ENCODE data around the gene PPP1CC. TPM values are rescaled to one million over a fixed set of nuclear protein-coding genes. Genes with fewer than 3 reads are reported as not detected.

Gene PPP1CC
- 241 and 244 TPM in 2 replicates for total RNA-seq

DNA sequence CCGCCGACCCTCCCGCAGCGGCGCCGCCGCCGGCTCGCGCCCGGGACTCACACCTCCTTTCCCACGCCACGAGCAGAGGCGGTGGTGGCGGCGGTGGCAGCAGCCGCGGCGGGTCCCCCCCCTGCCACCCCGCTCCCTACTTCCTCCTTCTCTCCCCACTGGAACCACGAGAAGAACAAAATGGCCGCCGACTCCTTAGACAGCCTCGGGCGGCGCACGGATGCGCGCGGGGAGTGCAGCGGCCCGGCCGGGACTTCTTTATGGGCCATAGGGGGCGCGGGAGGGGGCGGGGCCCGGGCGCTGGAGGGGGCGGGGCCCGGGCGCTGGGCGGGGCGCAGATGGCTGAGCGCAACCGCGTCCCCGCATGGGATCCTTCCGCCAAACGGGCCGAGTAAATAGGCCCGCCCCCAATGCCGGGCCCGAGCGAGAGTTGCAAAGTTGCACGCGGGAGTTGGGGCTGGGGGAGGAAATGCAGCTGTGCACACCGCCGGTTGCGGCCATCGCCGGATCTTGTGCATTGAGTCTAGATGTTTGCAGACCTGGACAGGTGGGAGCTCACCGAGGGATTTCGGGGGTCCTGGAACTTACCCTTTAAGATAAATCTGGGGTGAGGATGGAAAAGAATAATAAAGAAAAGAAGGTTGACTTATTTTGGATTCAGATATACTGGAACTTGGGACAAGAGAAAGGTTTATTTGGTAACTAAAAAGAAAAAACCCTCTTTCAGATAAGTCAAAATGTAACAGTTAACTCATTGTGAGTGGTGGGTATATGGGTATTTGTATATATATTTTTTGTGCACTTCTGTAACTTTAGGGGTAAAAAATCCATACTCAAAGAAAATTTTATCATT, at the start of gene PPP1CC:
TSS of gene PPP1CC (minus strand) at position 174 of the 853 bp plus-strand sequence. CDS start 184 bp downstream, outside the sequence.
- no peaks in the 10 kb centered on the region for H3K9me3 Mint-ChIP-seq
- H3K27ac Mint-ChIP-seq, result peak within 1 kb of the TSS; percentile 99
- H3K27me3 Mint-ChIP-seq (ENCODE audit: low read depth), result no peaks in the 10 kb centered on the region
- DNase-seq (ENCODE audit: low spot score), result peak; percentile 89
- intact Hi-C loops (cut with micrococcal nuclease), result loop anchor here (1.0 kb wide), 1 partner anchor 33 kb away; no protein-coding TSS in a partner anchor
- peaks cover 38% of the 10 kb centered on the region for H3K4me1 Mint-ChIP-seq (ENCODE audit: low read depth)
- peak within 1 kb of the TSS; percentile 100 for H3K4me3 Mint-ChIP-seq (ENCODE audit: low read depth)
- peaks cover 35% of the 10 kb centered on the region for H3K36me3 Mint-ChIP-seq (ENCODE audit: low read depth)

DNA sequence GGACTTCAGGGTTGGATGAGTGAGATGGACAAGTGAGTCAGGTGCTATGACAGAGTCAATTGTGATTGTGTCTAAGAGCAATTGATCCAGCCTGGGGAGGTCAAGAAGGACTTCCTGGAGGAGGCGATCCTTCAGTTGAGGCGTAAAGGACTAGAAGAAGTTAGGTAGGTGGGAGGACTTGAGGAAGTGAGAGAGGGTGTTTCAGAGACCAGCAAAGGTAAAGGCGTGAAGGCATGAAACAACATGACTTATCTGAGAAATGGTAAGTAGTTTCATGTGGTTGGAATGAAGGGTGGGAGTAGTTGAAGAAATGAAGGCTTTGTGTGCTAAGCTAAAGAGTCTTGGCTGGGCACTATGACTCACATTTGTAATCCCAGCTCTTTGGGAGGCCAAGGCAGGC, 48.9 kb upstream of the PPP1CC start:
- DNase-seq (ENCODE audit: low spot score), result no peak
- no peaks in the 10 kb centered on the region for H3K9me3 Mint-ChIP-seq
- peaks cover 11% of the 10 kb centered on the region for H3K4me1 Mint-ChIP-seq (ENCODE audit: low read depth)
- no peaks in the 10 kb centered on the region for H3K27me3 Mint-ChIP-seq (ENCODE audit: low read depth)
- intact Hi-C loops (cut with micrococcal nuclease), result loop anchor here (1.0 kb wide), 1 partner anchor 15 kb away; no protein-coding TSS in a partner anchor
- H3K27ac Mint-ChIP-seq, result no peak overlapping the region
- H3K36me3 Mint-ChIP-seq (ENCODE audit: low read depth), result no peaks in the 10 kb centered on the region
- H3K4me3 Mint-ChIP-seq (ENCODE audit: low read depth), result no peak overlapping the region

DNA sequence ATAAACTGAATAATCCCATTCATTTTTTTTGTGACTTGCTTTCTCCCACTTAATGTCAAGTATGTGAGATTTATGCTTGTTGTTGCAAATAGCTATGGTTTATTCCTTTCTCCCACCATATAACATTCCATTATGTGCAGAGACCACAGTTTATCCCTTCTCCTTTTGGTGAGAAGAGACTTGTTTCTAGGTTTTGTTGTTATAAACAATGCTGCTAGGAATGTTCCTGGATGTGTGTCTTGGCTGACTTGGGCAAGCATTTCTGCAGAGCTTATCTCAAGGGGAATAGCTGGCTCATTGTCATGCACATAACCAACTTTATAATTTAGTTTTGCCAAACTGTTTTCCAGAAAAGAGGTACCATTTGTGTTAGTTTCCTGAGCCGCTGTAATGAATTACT, 47.6 kb upstream of the PPP1CC start:
- H3K4me3 Mint-ChIP-seq (ENCODE audit: low read depth), result no peak overlapping the region
- intact Hi-C loops (cut with micrococcal nuclease), result no loop called here
- H3K9me3 Mint-ChIP-seq, result no peaks in the 10 kb centered on the region
- H3K36me3 Mint-ChIP-seq (ENCODE audit: low read depth), result no peaks in the 10 kb centered on the region
- H3K4me1 Mint-ChIP-seq (ENCODE audit: low read depth), result peaks cover 11% of the 10 kb centered on the region
- DNase-seq (ENCODE audit: low spot score), result no peak
- H3K27ac Mint-ChIP-seq, result no peak overlapping the region
- no peaks in the 10 kb centered on the region for H3K27me3 Mint-ChIP-seq (ENCODE audit: low read depth)

DNA sequence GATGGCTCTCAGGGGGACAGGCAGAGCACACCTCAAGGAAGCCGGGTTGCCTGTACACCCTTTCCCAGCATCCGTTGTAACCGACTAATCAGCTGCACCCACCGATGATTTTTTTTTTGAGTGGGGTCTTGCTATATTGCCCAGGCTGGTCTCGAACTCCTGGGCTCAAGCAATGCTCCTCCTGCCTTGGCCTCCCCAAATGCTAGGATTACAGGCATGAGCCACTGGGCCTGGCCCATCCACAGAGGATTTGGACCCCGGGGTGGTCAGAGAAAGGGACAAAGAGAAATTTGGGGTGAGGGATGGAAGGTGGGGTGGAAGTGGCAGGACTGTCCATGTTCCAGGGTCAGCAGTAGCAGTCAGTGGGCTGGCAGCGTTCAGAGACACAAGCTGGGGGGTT, 43.3 kb upstream of the PPP1CC start:
- Mint-ChIP-seq H3K36me3 (ENCODE audit: low read depth) (no peaks in the 10 kb centered on the region), H3K27ac (no peak overlapping the region), H3K27me3 (ENCODE audit: low read depth) (no peaks in the 10 kb centered on the region), H3K4me1 (ENCODE audit: low read depth) (peaks cover 19% of the 10 kb centered on the region), H3K9me3 (no peaks in the 10 kb centered on the region), H3K4me3 (ENCODE audit: low read depth) (no peak overlapping the region)
- intact Hi-C loops (cut with micrococcal nuclease), result no loop called here
- no peak for DNase-seq (ENCODE audit: low spot score)

- H3K4me1 Mint-ChIP-seq (ENCODE audit: low read depth), result peaks cover 26% of the 10 kb centered on the region
- H3K27me3 Mint-ChIP-seq (ENCODE audit: low read depth), result no peaks in the 10 kb centered on the region
- intact Hi-C loops (cut with micrococcal nuclease), result no loop called here
- no peak for DNase-seq (ENCODE audit: low spot score)
- H3K4me3 Mint-ChIP-seq (ENCODE audit: low read depth), result no peak overlapping the region
- H3K9me3 Mint-ChIP-seq, result no peaks in the 10 kb centered on the region
- H3K36me3 Mint-ChIP-seq (ENCODE audit: low read depth), result no peaks in the 10 kb centered on the region
- H3K27ac Mint-ChIP-seq, result no peak overlapping the region
These were observed 42.5 kb upstream of the PPP1CC start for GRCh38 chr12:110785240-110785639.

GRCh38 chr12:110782922-110783321, 40.2 kb upstream of the PPP1CC start:
- no peak overlapping the region for H3K4me3 Mint-ChIP-seq (ENCODE audit: low read depth)
- no peaks in the 10 kb centered on the region for H3K36me3 Mint-ChIP-seq (ENCODE audit: low read depth)
- no peaks in the 10 kb centered on the region for H3K9me3 Mint-ChIP-seq
- peaks cover 38% of the 10 kb centered on the region for H3K4me1 Mint-ChIP-seq (ENCODE audit: low read depth)
- H3K27me3 Mint-ChIP-seq (ENCODE audit: low read depth), result no peaks in the 10 kb centered on the region
- no peak overlapping the region for H3K27ac Mint-ChIP-seq
- intact Hi-C loops (cut with micrococcal nuclease), result no loop called here
- no peak for DNase-seq (ENCODE audit: low spot score)

GRCh38 chr12:110782094-110782493, 39.4 kb upstream of the PPP1CC start:
- Mint-ChIP-seq H3K27ac (peak overlapping the region; percentile 17), H3K4me3 (ENCODE audit: low read depth) (no peak overlapping the region), H3K27me3 (ENCODE audit: low read depth) (no peaks in the 10 kb centered on the region), H3K9me3 (no peaks in the 10 kb centered on the region), H3K36me3 (ENCODE audit: low read depth) (no peaks in the 10 kb centered on the region), H3K4me1 (ENCODE audit: low read depth) (peaks cover 38% of the 10 kb centered on the region)
- no peak for DNase-seq (ENCODE audit: low spot score)
- intact Hi-C loops (cut with micrococcal nuclease), result no loop called here

- DNase-seq (ENCODE audit: low spot score), result peak; percentile 47
- Mint-ChIP-seq H3K27me3 (ENCODE audit: low read depth) (no peaks in the 10 kb centered on the region), H3K9me3 (no peaks in the 10 kb centered on the region), H3K4me3 (ENCODE audit: low read depth) (peak overlapping the region; percentile 4), H3K27ac (peak overlapping the region; percentile 99), H3K4me1 (ENCODE audit: low read depth) (peaks cover 52% of the 10 kb centered on the region), H3K36me3 (ENCODE audit: low read depth) (no peaks in the 10 kb centered on the region)
- intact Hi-C loops (cut with micrococcal nuclease), result no loop called here
These were observed 37.8 kb upstream of the PPP1CC start for GRCh38 chr12:110780448-110780847.

DNA sequence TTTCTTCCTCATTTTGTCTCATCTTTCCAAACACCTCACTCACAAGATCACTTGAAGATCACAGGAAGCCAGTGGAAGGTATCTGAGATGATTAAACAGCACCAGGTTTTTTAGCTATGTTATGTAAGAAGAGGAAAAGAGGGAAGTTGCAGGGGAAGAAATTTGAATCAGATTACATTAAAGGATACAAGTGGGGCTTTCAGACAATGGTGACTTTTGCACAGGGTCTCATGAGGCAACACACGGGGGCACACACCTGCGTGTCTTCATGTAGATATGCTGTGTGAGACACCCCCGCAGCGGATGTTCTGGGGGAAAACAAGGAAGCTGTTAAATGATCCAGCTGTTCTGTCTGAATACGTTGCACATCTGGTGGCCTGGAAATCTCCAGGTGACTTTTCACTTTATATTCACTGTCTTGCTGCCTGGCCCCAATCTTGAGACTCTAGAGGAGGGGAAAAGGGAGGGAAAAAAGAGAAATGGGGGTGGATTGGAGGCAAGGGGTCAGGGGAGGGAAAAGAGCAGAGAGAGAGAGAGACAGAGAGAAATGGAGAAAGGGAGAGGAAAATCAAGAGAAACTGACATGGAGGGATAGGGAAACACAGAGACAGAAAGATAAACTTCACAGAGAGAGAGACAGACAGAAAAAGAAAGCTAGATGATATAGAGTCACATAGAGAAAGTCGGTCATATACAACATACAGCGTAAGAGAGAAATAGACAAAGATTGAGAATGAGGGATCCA, 36.3 kb upstream of the PPP1CC start:
- intact Hi-C loops (cut with micrococcal nuclease), result loop anchor here (5.0 kb wide), 2 partner anchors 48 to 1207 kb away; partner anchors contain the start of genes MMAB and MVK
- Mint-ChIP-seq H3K27ac (peak overlapping the region; percentile 99), H3K9me3 (no peaks in the 10 kb centered on the region), H3K4me3 (ENCODE audit: low read depth) (peak overlapping the region; percentile 13), H3K36me3 (ENCODE audit: low read depth) (no peaks in the 10 kb centered on the region), H3K4me1 (ENCODE audit: low read depth) (peaks cover 52% of the 10 kb centered on the region), H3K27me3 (ENCODE audit: low read depth) (no peaks in the 10 kb centered on the region)
- DNase-seq (ENCODE audit: low spot score), result no peak

DNA sequence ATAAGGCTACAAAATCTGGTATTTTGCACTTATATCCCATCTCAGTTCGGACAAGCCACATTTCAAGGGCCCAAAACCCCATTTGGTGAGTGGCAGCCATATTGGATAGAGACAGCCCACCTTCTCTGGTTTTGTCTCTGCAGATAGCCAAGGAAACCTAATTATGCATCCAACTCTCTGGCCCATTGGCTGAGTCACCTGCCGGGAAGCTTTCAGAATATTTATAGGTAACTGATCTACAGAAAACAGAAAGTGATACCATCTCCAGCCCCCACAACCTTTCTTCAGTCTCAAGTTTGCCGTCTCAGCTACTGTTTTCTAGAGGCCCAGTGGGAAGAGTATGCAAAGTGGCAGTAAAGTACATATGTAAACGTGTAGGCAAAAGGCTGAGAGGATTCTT, 33.7 kb upstream of the PPP1CC start:
- peak overlapping the region; percentile 17 for H3K4me3 Mint-ChIP-seq (ENCODE audit: low read depth)
- DNase-seq (ENCODE audit: low spot score), result peak; percentile 24
- H3K9me3 Mint-ChIP-seq, result no peaks in the 10 kb centered on the region
- no peaks in the 10 kb centered on the region for H3K36me3 Mint-ChIP-seq (ENCODE audit: low read depth)
- H3K27me3 Mint-ChIP-seq (ENCODE audit: low read depth), result no peaks in the 10 kb centered on the region
- intact Hi-C loops (cut with micrococcal nuclease), result loop anchor here (1.0 to 5.0 kb wide), 7 partner anchors 13 to 1204 kb away; partner anchors contain the start of genes MMAB, MVK and PPP1CC
- peak overlapping the region; percentile 94 for H3K27ac Mint-ChIP-seq
- peaks cover 50% of the 10 kb centered on the region for H3K4me1 Mint-ChIP-seq (ENCODE audit: low read depth)

DNA sequence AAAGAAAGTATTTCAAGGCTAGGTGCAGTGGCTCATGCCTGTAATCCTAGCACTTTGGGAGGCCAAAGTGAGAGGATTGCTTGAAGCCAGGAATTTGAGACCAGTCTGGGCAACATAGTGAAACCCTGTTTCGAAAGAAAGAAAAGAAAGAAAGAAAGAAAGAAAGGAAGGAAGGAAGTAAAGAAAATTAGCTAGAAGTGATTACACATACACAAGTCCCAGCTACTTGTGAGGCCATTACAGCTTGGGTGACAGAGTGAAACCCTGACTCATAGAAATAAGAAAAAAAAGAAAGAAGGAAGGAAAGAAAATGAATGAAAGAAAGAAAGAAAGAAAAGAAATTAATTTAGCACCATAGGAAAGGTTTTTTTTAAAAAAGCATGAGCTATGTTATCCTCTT, 33.3 kb upstream of the PPP1CC start:
- Mint-ChIP-seq H3K9me3 (no peaks in the 10 kb centered on the region), H3K4me3 (ENCODE audit: low read depth) (no peak overlapping the region), H3K27me3 (ENCODE audit: low read depth) (no peaks in the 10 kb centered on the region), H3K4me1 (ENCODE audit: low read depth) (peaks cover 49% of the 10 kb centered on the region), H3K27ac (peak overlapping the region; percentile 94), H3K36me3 (ENCODE audit: low read depth) (no peaks in the 10 kb centered on the region)
- intact Hi-C loops (cut with micrococcal nuclease), result loop anchor here (1.0 to 5.0 kb wide), 7 partner anchors 13 to 1204 kb away; partner anchors contain the start of genes MMAB, MVK and PPP1CC
- DNase-seq (ENCODE audit: low spot score), result no peak

- H3K4me3 Mint-ChIP-seq (ENCODE audit: low read depth), result no peak overlapping the region
- H3K36me3 Mint-ChIP-seq (ENCODE audit: low read depth), result no peaks in the 10 kb centered on the region
- intact Hi-C loops (cut with micrococcal nuclease), result loop anchor here (5.0 kb wide), 2 partner anchors 52 to 1203 kb away; partner anchors contain the start of genes MMAB and MVK
- no peak for DNase-seq (ENCODE audit: low spot score)
- no peaks in the 10 kb centered on the region for H3K9me3 Mint-ChIP-seq
- H3K27me3 Mint-ChIP-seq (ENCODE audit: low read depth), result no peaks in the 10 kb centered on the region
- no peak overlapping the region for H3K27ac Mint-ChIP-seq
- peaks cover 38% of the 10 kb centered on the region for H3K4me1 Mint-ChIP-seq (ENCODE audit: low read depth)
These were observed 32.1 kb upstream of the PPP1CC start for GRCh38 chr12:110774824-110775223.
